ENCODE measurements around the gene LINGO1. TPM values are rescaled to one million over a fixed set of nuclear protein-coding genes. Genes with fewer than 3 reads are reported as not detected.

The LINGO1 gene
- total RNA-seq, 1 donor from 2014 or later, result 4.5 TPM

DNA sequence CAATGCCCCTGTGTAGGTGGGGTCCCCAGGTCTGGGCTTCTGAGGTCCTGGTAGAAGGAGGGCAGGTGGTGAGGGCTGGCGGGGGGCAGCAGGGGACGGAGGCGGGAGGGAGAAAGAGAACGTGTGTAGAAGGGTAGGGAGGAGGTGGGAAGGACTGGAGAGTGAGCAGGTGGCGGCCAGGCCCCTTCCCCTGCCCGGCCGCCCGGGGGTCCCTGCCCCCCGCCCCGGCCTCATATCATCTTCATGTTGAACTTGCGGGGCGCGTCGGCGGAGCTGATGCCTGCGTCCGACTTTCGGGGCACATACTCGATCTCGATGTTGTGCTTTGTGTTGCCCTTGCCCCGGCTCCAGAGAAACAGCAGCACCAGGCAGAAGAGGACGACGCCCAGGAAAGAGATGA is 18.9 kb downstream of the LINGO1 start:
- Histone ChIP-seq H3K4me1 (ENCODE audit: insufficient read depth, low read length) (no peaks in the 10 kb centered on the region), H2AFZ (ENCODE audit: low read depth, low read length) (no peak overlapping the region), H4K20me1 (ENCODE audit: insufficient read depth, low read length) (no peaks in the 10 kb centered on the region), H3K27me3 (ENCODE audit: insufficient read depth, low read length) (peaks cover 3% of the 10 kb centered on the region), H3K4me3 (ENCODE audit: insufficient read depth, low read depth, low read length) (no peak overlapping the region), H3K27ac (ENCODE audit: low read depth, low read length) (no peak overlapping the region), H3K36me3 (ENCODE audit: insufficient read depth, low read length) (no peaks in the 10 kb centered on the region), H3K9ac (ENCODE audit: low read length) (no peak overlapping the region), H3K4me2 (ENCODE audit: low read length) (no peak overlapping the region), H3K79me2 (ENCODE audit: insufficient read depth, low read length) (no peaks in the 10 kb centered on the region), H3K9me3 (ENCODE audit: insufficient read depth, low read depth, low read length) (no peaks in the 10 kb centered on the region)
- no peak for TF ChIP-seq EZH2 (IDR thresholded peaks at IDR 0.05; ENCODE audit: insufficient read depth, low read length)
- TF ChIP-seq, protein P1, sequence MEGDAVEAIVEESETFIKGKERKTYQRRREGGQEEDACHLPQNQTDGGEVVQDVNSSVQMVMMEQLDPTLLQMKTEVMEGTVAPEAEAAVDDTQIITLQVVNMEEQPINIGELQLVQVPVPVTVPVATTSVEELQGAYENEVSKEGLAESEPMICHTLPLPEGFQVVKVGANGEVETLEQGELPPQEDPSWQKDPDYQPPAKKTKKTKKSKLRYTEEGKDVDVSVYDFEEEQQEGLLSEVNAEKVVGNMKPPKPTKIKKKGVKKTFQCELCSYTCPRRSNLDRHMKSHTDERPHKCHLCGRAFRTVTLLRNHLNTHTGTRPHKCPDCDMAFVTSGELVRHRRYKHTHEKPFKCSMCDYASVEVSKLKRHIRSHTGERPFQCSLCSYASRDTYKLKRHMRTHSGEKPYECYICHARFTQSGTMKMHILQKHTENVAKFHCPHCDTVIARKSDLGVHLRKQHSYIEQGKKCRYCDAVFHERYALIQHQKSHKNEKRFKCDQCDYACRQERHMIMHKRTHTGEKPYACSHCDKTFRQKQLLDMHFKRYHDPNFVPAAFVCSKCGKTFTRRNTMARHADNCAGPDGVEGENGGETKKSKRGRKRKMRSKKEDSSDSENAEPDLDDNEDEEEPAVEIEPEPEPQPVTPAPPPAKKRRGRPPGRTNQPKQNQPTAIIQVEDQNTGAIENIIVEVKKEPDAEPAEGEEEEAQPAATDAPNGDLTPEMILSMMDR (IDR thresholded peaks at IDR 0.05; ENCODE audit: insufficient read depth, low read depth, low read length), result no peak
- no peak for FAIRE-seq
- no peak for DNase-seq (ENCODE audit: low read depth)
- peaks cover 5% of the 10 kb centered on the region for H3K36me3 Mint-ChIP-seq (ENCODE audit: low read depth, unreplicated experiment)
- H3K27me3 Mint-ChIP-seq (ENCODE audit: low read depth, unreplicated experiment), result peaks cover 37% of the 10 kb centered on the region
- H3K4me3 Mint-ChIP-seq (ENCODE audit: unreplicated experiment), result no peak overlapping the region
- no peaks in the 10 kb centered on the region for H3K4me1 Mint-ChIP-seq (ENCODE audit: low read depth, unreplicated experiment)
- H3K9me3 Mint-ChIP-seq (ENCODE audit: unreplicated experiment), result peaks cover 2% of the 10 kb centered on the region
- H3K27ac Mint-ChIP-seq (ENCODE audit: unreplicated experiment), result no peak overlapping the region

DNA sequence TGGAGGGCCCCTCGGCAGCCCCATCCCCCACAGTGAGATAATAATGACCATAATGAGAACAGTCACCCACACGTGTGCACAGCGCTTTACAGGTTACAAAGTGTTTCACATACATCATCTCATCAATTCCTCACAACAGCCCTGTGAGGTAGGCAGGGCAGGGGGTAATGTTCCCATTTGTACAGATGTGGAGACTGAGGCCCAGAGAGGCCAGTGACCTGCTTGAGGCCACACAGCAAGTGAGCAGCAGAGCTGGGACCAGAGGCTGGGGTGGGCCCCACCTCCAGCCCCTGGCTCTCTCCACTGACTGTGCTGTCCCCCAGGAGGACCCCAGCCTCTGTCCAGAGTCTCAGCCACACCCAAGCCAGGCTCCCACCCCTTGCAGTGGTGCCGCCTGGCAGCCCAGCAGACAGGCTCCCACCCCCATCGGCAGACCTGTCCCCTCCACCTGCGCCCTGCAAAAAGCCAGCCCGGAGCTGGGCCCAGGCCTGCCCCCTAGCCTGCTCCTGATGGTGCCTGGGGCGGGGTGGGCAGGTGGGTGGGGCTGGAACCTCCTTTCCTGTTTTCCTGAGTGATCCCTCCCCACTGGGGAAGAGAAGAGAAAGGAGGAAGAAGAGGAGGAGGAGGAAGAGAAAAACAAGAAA is 19.6 kb downstream of the LINGO1 start:
- Histone ChIP-seq H3K9me3 (ENCODE audit: insufficient read depth, low read depth, low read length) (no peaks in the 10 kb centered on the region), H3K4me2 (ENCODE audit: low read length) (no peak overlapping the region), H3K36me3 (ENCODE audit: insufficient read depth, low read length) (no peaks in the 10 kb centered on the region), H3K79me2 (ENCODE audit: insufficient read depth, low read length) (no peaks in the 10 kb centered on the region), H2AFZ (ENCODE audit: low read depth, low read length) (no peak overlapping the region), H3K27ac (ENCODE audit: low read depth, low read length) (no peak overlapping the region), H4K20me1 (ENCODE audit: insufficient read depth, low read length) (no peaks in the 10 kb centered on the region), H3K4me3 (ENCODE audit: insufficient read depth, low read depth, low read length) (no peak overlapping the region), H3K4me1 (ENCODE audit: insufficient read depth, low read length) (no peaks in the 10 kb centered on the region), H3K27me3 (ENCODE audit: insufficient read depth, low read length) (peaks cover 3% of the 10 kb centered on the region), H3K9ac (ENCODE audit: low read length) (no peak overlapping the region)
- FAIRE-seq (no peak), DNase-seq (ENCODE audit: low read depth) (no peak)
- Mint-ChIP-seq H3K27me3 (ENCODE audit: low read depth, unreplicated experiment) (peaks cover 34% of the 10 kb centered on the region), H3K27ac (ENCODE audit: unreplicated experiment) (no peak overlapping the region), H3K4me1 (ENCODE audit: low read depth, unreplicated experiment) (no peaks in the 10 kb centered on the region), H3K9me3 (ENCODE audit: unreplicated experiment) (peaks cover 2% of the 10 kb centered on the region), H3K36me3 (ENCODE audit: low read depth, unreplicated experiment) (peaks cover 5% of the 10 kb centered on the region), H3K4me3 (ENCODE audit: unreplicated experiment) (no peak overlapping the region)
- TF ChIP-seq, protein P1 (IDR thresholded peaks at IDR 0.05; ENCODE audit: insufficient read depth, low read depth, low read length), result no peak
- no peak for TF ChIP-seq EZH2 (IDR thresholded peaks at IDR 0.05; ENCODE audit: insufficient read depth, low read length)

DNA sequence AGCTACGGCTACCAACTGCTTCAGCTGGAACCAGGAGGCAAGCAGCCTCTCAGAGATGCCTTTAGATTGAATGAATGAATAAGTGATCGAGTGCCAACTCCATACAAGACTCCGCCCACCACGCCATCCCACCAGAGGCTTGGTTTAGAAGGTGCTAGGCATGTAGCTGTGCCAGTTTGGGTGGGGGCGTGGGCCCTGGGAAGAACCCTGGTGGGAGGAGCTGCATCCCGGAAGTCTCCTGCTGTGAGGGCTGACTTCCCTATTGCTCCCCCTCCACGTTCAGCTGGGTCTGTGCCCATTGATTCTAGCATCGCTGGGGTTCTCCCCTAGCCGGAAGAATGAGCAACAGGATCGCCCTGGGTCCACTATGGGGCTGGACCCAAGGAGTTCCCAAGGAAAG is 20.9 kb downstream of the LINGO1 start:
- Mint-ChIP-seq H3K36me3 (ENCODE audit: low read depth, unreplicated experiment) (peaks cover 5% of the 10 kb centered on the region), H3K4me1 (ENCODE audit: low read depth, unreplicated experiment) (peaks cover 5% of the 10 kb centered on the region), H3K9me3 (ENCODE audit: unreplicated experiment) (peaks cover 2% of the 10 kb centered on the region), H3K4me3 (ENCODE audit: unreplicated experiment) (no peak overlapping the region), H3K27me3 (ENCODE audit: low read depth, unreplicated experiment) (peaks cover 27% of the 10 kb centered on the region), H3K27ac (ENCODE audit: unreplicated experiment) (no peak overlapping the region)
- Histone ChIP-seq H3K9me3 (ENCODE audit: insufficient read depth, low read depth, low read length) (no peaks in the 10 kb centered on the region), H3K36me3 (ENCODE audit: insufficient read depth, low read length) (no peaks in the 10 kb centered on the region), H3K79me2 (ENCODE audit: insufficient read depth, low read length) (no peaks in the 10 kb centered on the region), H3K27me3 (ENCODE audit: insufficient read depth, low read length) (no peaks in the 10 kb centered on the region), H3K27ac (ENCODE audit: low read depth, low read length) (no peak overlapping the region), H3K9ac (ENCODE audit: low read length) (no peak overlapping the region), H4K20me1 (ENCODE audit: insufficient read depth, low read length) (no peaks in the 10 kb centered on the region), H2AFZ (ENCODE audit: low read depth, low read length) (no peak overlapping the region), H3K4me2 (ENCODE audit: low read length) (no peak overlapping the region), H3K4me3 (ENCODE audit: insufficient read depth, low read depth, low read length) (no peak overlapping the region), H3K4me1 (ENCODE audit: insufficient read depth, low read length) (peaks cover 5% of the 10 kb centered on the region)
- DNase-seq (ENCODE audit: low read depth) (no peak), FAIRE-seq (no peak)
- TF ChIP-seq, protein P1 (IDR thresholded peaks at IDR 0.05; ENCODE audit: insufficient read depth, low read depth, low read length), result no peak
- TF ChIP-seq EZH2 (IDR thresholded peaks at IDR 0.05; ENCODE audit: insufficient read depth, low read length), result no peak
